Fibroblast of skin of abdomen (primary cell): ENCODE data around the gene ELAPOR1. TPM values are rescaled to one million over a fixed set of nuclear protein-coding genes. Genes with fewer than 3 reads are reported as not detected.

Experiments used
- DNase-seq: peaks from one replicate; pipeline ENCODE4 v3.0.0-alpha.2; 2013
- polyA plus RNA-seq, 2 experiments: library from polyadenylated mRNA; unstranded; fragments of 120-200 nt; gene quantifications; one replicate each; pipeline ENCODE4 v1.2.1, GENCODE V29; 2013; ENCODE audit not compliant: insufficient read length in 2 of 2

Gene ELAPOR1, protein sequence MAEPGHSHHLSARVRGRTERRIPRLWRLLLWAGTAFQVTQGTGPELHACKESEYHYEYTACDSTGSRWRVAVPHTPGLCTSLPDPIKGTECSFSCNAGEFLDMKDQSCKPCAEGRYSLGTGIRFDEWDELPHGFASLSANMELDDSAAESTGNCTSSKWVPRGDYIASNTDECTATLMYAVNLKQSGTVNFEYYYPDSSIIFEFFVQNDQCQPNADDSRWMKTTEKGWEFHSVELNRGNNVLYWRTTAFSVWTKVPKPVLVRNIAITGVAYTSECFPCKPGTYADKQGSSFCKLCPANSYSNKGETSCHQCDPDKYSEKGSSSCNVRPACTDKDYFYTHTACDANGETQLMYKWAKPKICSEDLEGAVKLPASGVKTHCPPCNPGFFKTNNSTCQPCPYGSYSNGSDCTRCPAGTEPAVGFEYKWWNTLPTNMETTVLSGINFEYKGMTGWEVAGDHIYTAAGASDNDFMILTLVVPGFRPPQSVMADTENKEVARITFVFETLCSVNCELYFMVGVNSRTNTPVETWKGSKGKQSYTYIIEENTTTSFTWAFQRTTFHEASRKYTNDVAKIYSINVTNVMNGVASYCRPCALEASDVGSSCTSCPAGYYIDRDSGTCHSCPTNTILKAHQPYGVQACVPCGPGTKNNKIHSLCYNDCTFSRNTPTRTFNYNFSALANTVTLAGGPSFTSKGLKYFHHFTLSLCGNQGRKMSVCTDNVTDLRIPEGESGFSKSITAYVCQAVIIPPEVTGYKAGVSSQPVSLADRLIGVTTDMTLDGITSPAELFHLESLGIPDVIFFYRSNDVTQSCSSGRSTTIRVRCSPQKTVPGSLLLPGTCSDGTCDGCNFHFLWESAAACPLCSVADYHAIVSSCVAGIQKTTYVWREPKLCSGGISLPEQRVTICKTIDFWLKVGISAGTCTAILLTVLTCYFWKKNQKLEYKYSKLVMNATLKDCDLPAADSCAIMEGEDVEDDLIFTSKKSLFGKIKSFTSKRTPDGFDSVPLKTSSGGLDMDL
- 0.35 TPM for polyA plus RNA-seq (2013, experiment 1 of 2; ENCODE audit: insufficient read length)
- 0.84 TPM for polyA plus RNA-seq (2013, experiment 2 of 2; ENCODE audit: insufficient read length)

DNA sequence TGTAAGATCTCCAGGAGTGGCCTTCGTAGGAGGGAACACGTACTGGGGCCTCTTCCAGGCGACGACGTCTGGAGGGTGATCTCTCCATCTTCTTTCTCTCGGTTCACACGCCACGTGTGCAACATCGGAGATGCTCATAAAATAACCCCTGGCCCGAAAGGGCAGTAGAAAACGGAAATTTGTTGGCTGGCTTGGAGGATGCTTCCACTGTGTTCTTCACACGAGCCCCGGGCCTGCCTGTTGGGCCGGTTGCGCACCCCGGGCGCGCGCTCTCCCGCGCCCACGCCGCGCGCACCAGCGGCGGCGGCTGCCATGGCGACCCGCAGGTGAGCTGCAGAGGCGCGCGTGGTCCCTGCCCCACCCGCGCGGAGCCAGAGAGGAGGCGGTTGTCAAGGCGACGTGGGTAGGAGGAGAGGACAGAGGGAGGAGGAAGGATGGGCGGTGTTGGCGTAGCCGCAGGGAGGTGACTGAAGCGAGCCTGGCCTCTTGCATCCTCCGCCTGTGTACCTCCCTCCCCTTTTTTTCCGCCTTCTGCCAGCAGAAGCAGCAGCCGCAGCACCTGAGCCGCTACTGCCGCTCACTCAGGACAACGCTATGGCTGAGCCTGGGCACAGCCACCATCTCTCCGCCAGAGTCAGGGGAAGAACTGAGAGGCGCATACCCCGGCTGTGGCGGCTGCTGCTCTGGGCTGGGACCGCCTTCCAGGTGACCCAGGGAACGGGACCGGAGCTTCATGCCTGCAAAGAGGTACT is at the start of gene ELAPOR1:
ELAPOR1 (plus strand) TSS at position 526 of the 752 bp plus-strand sequence; CDS start at position 595, 69 bp downstream.
- DNase-seq, result peak; percentile 17

DNA sequence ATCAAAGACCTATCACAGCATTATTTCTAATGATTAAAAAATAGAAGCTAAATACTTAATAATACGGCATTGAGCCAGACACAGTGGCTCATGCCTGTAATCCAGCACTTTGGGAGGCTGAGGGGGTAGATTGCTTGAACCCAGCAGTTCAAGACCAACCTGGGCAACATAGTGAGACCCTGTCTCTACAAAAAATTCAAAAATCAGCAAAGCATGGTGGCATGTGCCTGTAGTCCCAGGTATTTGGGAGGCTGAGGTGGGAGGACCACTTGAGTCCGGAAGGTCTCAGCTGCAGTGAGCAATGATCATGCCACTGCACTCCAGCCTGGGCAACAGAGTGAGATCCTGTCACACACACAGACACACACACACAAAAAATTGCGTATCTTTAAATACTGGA is 48.8 kb upstream of the ELAPOR1 start:
- DNase-seq, result no peak

DNA sequence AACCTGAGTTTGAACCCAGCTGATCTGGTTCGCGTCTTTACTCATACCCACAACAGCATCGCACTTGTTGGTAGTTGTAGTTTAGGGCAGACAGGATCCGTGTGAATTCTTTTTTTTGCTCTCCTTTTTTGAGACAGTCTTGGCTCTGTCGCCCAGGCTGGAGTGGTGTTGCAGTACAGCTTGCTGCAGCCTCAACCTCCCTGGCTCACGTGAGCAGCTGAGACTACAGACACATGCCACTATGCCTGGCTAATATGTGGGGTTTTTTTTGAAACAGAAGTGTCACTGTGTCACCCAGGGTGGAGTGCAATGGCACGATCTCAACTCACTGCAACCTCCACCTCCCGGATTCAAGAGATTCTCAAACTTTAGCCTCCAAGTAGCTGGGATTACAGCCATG is 46.0 kb upstream of the ELAPOR1 start:
- DNase-seq, result no peak

DNA sequence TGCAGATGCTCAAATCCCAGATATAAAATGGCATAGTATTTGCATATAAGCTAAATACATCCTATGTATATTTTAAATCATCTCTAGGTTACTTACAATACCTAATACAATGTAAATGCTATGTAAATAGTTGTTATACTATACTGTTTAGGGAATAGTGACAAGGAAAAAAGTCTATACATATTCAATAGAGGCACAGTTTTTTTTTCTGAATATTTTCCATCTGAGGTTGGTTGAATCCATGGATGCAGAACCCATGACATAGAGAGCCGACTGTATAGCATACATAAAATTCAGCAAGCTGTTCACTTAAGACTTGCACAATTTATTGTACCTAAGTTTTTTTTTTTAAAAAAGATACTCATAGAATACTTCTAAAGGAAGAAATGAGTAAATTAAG is 44.6 kb upstream of the ELAPOR1 start:
- no peak for DNase-seq

DNA sequence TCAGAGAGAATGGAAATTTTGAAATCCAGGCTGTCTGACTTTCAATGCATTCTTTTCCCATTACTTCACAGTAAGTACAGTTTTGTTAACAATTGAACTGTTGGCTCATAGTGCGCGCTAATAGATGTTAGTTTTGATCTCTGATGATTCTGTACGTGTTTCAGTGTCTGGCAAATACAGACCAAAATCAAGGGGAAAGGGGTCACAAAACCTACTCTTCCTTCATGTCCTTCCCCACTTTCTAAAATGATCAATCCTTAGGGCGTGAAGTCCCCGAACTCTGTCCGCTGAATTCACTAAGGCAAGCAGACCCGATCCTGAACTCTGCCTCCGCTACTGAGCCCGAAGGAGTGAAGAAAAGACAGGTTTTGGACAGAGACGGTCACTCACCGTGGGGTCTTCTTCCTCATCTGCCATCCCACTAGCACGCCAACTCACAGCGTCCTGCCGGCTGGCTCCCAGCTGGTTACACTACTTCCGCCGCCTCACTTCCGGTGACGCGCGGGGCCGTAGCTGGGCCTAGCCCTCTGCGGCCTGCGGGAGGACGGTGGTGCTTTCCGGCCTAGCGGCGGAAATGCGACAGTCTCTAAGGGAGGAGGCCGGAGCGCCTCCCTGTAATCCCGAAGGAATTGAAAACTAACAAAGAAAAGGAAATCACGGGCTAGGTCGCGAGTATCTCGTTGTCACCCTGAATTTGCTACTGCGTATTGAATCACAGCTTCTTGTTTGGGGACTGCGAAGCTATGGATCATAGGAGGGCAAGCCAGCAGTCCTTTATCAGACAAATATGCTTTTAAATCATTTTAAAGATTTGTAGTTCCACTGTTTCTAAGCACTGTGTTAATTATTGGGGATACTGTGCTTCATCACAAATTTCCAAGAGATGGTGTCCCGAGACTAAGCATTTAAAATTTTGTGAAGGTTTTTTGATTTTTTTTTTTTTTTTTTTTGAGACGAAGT is 38.1 kb upstream of the ELAPOR1 start, which contains the start of gene TAF13:
TAF13 (minus strand) TSS at position 473 of the 960 bp plus-strand sequence; CDS start at position 417, 56 bp downstream.
- DNase-seq, result peak; percentile 97

DNA sequence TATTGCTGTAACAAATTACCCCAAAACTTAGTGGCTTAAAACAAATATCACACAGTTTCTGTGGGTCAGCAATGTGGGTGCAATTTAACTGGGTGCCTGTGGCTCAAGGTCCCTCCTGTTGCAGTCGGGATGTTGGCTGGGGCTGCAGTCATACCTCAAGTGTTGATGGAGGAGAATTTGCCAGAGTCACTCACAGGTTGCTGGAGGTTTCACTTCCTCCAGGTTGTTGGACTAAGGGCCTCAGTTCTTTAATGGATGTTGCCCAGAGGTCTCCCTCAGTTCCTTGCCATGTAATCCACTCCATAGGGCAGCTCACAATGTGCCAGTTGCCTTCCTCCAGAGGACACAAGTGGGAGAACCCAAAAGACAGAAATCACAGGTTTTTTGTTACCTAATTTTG is 35.6 kb upstream of the ELAPOR1 start:
- DNase-seq, result no peak

DNA sequence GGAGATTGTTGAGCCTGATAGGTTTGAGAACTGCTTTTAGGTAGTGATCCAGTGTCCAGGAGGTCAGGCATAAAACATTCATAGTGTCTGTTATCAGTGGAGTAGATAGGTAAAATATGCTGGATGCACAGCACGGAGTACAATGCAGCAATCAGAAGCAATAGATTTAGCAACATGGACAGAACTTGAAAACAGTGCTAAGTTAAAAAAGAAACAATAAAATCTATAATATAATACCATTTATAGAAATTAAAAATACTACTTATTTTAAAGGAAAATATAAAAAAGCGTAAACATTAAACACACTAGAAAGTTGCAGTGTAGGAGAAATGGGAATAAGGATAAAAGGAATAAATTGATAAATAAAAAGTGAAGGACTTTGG is 34.7 kb upstream of the ELAPOR1 start:
- DNase-seq, result no peak

DNA sequence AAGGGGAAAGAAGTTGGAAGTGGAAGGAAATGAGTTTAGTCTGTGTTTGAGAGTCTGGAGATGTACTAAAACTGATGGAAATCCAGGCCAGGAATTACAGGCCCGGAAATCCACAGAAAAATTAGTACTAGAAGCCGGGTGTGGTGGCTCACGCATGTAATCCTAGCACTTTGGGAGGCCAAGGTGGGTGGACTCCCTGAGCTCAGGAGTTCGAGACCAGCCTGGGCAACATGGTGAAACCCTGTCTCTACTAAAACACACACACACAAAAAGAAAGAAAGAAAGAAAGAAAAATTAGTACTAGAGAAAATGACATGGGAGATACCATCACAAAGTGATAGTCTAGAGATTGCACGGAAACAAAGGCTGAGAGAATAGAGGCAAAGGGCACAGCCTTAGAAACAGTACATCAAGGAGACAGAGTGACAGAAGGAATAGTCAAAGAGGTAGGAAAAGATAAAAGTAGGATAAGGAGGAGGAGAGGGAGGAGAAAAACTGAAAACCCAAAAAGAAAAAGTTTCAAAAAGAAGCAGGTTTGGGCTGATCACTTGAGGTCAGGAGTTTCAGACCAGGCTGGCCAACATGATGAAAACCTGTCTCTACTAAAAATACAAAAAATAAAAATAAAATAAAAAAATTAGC is 33.4 kb upstream of the ELAPOR1 start:
- no peak for DNase-seq

DNA sequence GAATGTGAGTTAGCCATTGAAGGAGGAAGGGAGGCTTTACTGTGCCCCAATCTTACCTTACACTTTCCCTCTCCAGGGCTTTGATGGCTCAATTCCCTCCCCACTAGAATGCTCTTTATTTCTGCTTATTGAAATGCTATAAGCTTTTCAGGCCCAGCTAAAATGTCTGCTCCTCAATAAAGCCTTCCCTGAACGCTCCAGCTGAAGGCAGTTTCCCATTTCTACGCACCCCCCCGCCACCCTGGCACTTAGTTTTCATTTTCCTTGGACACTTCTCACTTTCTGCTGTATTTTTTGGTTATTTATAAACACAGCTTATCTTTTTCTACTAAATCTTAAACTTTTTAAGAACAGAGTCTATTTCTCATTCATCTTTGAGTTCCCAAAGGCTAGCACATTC is 30.4 kb upstream of the ELAPOR1 start:
- no peak for DNase-seq

DNA sequence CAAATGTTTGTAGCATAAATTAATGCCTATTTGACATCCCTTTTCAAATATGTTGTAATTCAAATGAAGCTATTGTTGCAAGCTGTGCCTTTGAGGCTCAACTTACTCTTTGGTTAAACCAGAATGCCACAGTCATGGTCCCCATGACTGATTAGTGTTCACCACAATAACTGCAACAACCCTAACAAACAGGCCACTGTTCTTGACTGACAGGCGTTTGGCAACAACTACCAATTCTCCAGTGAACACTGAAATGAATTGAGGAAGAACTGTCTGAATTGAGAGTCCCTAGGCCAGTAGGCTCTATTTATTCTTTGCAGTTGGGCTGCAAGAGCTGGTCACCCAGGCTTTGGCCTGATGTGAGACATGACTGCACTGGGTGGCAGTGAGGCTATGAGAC is 30.0 kb upstream of the ELAPOR1 start:
- DNase-seq, result no peak

DNA sequence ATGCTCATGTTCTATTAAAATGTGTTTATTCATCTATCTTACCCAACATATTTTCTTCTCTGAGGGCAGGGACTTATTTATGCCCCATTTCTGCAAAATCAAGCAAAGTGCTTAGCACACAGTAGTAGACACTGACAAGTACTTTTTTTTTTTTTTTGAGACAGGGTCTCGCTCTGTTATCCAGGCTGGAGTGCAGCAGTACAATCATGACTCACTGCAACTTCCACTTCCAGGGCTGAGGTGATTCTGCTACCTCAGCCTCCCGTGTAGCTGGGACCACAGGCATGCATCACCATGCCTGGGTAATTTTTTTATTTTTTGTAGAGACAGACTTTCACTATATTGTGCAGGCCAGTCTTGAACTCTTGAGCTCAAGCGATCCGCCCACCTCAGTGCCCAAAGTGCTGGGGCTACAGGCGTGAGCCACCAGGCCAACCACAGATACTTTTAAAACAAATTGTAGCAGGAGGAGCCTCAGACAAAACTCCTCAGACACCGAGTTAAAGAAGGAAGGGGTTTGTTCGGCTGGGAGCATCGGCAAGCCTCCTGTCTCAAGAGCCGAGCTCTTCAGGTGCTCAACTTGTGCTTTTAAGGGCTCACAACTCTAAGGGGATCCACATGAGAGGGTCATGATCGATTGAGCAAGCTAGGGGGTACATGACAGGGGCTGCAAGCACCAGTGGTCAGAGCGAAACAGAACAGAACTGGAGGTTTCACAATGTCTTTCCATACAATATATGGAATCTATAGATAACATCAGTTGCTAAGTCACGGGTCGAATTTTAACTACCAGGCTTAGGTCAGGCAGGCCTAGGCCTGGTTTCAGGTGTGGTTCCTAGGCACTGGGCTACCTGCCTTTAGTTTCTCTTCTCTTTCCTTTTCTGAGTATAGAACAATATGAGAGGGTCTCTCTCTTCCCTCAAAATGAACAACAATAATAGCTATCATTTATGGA is 29.1 kb upstream of the ELAPOR1 start:
- peak; percentile 18 for DNase-seq

DNA sequence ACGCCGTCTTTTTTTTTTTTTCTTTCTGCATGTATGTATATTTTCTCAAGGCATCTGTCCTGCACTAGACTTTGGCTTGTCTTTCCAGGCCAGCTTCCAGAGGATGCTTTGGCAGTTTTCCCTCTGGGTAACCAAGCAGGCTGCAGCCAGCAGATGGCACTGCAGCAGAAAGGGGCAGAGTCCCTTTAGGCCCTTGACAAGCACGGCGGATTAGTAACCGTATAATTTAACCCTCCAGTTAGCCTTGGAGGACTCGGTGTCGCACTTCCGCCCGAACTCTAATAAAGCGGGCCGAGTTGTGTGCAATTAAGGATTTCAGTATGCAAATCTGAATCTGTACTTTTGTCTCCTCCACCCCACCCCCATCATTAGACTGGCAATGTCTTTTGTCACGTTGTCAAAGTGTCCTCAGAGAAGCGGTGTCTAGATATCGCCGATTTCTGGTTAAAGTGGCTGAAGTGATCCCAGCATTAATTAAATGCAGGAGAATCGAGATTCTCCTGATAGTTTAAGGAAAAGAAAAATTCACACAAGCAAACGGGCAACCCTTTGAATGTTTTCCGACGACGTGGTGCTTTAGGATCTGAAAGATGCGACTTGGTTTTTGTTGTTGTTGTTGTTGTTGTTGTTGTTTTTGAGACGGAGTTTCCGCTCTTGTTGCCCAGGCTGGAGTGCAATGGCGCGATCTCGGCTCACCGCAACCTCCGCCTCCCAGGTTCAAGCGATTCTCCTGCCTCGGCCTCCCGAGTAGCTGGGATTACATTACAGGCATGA is 24.5 kb upstream of the ELAPOR1 start:
- peak; percentile 56 for DNase-seq

DNA sequence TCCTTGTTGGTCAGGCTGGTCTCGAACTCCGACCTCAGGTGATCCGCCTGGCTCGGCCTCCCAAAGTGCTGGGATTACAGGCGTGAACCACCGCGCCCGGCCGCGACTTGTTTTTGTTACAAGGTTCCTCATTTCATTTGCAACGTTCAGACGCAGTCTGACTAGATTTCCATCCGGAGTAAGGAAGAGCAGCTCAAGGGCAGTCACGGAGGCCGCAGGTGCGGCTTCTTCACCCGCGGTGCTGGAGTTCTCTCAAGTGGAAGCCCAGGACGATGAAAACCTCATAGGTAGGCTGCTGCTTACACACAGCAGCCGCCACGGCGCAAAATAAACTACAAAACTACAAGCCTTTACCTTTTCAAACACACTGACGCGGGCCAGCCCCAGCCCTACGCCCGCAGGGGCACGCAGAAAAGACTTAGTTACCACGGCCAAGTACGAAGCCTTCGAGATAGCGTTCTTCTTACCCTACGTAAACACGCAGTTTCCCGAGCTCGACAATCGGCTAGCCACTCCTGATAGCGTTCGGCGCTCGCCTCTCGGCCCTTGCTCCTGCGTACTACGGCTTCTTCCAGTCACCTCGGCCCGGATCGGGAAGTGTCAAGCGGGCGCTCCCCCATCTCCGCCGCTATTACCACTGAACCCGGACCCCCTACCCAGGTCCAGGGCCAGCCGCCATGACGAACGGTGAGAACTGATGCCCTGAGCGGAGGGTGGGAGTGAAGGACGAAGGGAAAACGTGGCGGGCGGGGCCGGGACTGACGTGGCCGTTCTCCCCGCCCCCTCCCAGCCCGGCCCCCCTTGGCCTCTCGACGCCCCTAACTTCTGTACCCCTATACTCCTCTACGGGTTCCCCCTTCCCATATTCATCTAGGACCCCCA is 23.5 kb upstream of the ELAPOR1 start, which contains the start of gene TMEM167B:
TMEM167B (plus strand) TSS at position 569 of the 882 bp plus-strand sequence; CDS start at position 678, 109 bp downstream.
- DNase-seq, result peak; percentile 93

DNA sequence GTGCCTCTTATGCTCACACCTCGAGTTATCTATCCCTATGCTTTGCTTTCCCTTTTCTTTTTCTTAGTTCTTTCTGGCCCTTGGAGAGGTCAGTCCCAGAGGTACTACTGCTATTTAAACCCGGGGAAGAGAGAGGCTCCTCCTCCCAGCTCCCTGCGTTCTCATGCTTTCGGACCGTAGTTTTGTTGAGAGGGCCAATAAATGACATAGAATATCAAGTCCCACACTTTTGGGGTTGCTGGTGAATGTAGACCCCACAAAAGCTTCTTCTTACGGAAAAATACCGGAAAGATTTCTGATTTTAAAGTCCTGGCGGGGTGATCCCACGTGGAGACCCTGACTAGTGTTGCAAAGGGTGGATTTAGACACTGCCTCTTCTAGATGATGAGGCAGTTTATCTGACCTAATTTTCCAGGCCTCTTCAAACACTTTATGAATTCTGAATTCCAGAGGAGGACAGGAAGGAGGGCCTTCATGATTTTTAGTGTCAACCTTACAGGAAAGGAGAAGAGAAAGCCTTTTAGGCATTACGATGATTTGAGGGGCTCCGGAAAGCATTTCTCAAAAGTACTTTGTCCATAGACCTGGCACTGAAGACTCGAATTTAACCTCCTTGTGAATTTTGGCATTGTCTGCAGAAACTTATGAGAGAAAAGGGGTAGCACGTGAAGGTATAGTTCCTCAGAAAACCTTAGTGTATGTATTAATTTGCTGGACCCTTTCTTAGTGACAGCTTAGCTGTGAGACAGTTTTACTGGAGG is 22.7 kb upstream of the ELAPOR1 start:
- DNase-seq, result peak; percentile 47

DNA sequence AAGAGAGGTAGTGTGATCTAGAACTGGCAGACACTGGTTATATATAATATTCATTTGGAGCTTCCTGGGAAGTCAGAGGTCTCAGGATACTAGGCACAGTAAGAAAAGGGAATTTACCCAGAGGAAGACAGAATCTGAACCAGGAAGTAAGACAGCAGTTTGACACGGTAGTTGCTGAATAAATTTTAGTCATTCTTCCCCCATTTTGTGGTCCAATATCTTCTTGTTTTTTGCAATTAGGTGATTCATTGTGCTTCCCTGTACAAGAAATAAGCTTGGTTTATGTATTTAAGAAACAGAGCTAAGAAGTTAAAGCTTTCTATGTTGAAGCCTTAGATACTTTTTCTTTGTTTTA is 22.1 kb upstream of the ELAPOR1 start:
- peak; percentile 12 for DNase-seq

DNA sequence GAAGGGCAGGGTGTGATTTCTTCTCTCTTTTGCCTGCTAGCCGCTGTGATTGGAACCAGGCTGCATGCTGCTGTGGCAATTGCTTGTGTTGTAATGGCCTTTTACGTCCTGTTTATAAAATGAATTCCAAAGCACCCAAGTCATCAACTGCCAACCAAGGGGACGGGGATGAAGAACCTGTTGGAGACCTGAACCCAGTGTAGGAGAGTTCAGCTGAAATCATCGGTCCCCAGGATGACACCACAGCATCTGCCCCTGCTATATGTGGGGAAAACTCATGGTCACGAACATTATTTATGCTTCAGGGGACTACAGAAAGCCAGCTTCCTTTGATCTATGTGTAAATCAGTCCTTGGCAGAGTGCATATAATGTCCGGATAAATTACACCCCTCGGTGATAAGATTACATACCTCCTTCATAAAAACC is 19.5 kb upstream of the ELAPOR1 start:
- peak; percentile 21 for DNase-seq

DNA sequence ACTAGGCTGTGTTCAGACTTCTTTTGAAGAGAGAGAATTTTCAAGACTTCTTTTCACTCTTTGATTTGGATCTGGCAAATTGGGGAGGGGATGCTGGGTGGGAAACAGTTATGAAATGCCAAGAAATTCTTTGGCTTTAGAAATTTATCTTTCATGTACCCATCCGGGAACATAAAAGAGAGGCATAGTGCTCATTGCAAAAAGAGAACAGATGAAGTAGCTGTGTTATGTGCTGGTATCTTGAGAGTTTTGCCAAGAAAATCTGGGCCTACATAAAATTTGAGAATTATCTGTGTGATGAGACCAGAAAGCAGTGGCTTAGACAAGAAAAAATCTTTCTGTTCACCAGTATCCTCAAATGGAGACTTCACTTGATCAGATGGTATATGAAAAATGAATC is 19.0 kb upstream of the ELAPOR1 start:
- DNase-seq, result no peak
